ENCODE measurements around the gene RERG. TPM values are rescaled to one million over a fixed set of nuclear protein-coding genes. Genes with fewer than 3 reads are reported as not detected.

The RERG gene
- total RNA-seq, 1 donor from 2014 or later = 2.8 TPM

Other genes starting within 250 kb of the RERG start
- not detected in 2 replicates for gene PDE6H, start 248.4 kb downstream of the RERG start, total RNA-seq
- gene PTPRO, start 101.1 kb upstream of the RERG start, total RNA-seq = 0.70 and 0.73 TPM in 2 replicates

Measured in myocyte (in vitro differentiated cells).